ENCODE data around the gene TINAGL1. TPM values are rescaled to one million over a fixed set of nuclear protein-coding genes. Genes with fewer than 3 reads are reported as not detected.

Gene TINAGL1
- total RNA-seq, 1 experiment from 2014 or later = 57.9 TPM

GRCh38 chr1:31621847-31622730, 45.8 kb downstream of the TINAGL1 start (continued):
- TF ChIP-seq SIN3A (IDR thresholded peaks at IDR 0.05; ENCODE audit: low read depth) (no peak), MAX (IDR thresholded peaks at IDR 0.05) (no peak), JUND (IDR thresholded peaks at IDR 0.05) (no peak), CEBPB (IDR thresholded peaks at IDR 0.05; ENCODE audit: low read depth) (no peak), RAD21 (IDR thresholded peaks at IDR 0.05; ENCODE audit: low read depth) (no peak), FOSL1 (IDR thresholded peaks at IDR 0.05; ENCODE audit: low read depth) (no peak)

- TF ChIP-seq EZH2 (IDR thresholded peaks at IDR 0.05) (no peak), JUND (IDR thresholded peaks at IDR 0.05) (no peak), RAD21 (IDR thresholded peaks at IDR 0.05; ENCODE audit: low read depth) (no peak), POLR2AphosphoS5 (IDR thresholded peaks at IDR 0.05; ENCODE audit: low read depth, low read length) (no peak), ZFX (IDR thresholded peaks at IDR 0.05) (no peak), POLR2A (IDR thresholded peaks at IDR 0.05; ENCODE audit: borderline replicate concordance, extremely low read depth, insufficient read depth, insufficient read length) (no peak), REST (IDR thresholded peaks at IDR 0.05; ENCODE audit: low read depth) (no peak), CEBPB (IDR thresholded peaks at IDR 0.05; ENCODE audit: low read depth) (no peak), MAX (IDR thresholded peaks at IDR 0.05) (no peak)
- ATAC-seq (no peak), DNase-seq (ENCODE audit: low read depth, low spot score) (no peak)
- POLR2A ChIA-PET = no interaction called here
- intact Hi-C loops (cut with micrococcal nuclease) = no loop called here
- H3K4me1 ChIP-seq (ENCODE audit: control insufficient read depth in 1 of 2, insufficient read depth in 2 of 2, low read length in 2 of 2) = no peaks in the 10 kb centered on the region; a peak in 1 of 4 replicates
- no peak overlapping the region for H3K4me3 ChIP-seq (replicated peaks in 1 of 2; ENCODE audit: low read depth in 1 of 2, low read length in 2 of 2)
- no peaks in the 10 kb centered on the region for H3K27me3 ChIP-seq (ENCODE audit: insufficient read depth, low read length)
- no peaks in the 10 kb centered on the region for H3K9me2 ChIP-seq (ENCODE audit: insufficient read depth)
- no peaks in the 10 kb centered on the region for H3K9me3 ChIP-seq (ENCODE audit: control insufficient read depth in 1 of 2, insufficient read depth in 1 of 2, low read depth in 1 of 2, low read length in 2 of 2)
- no peak overlapping the region for H3K9ac ChIP-seq (ENCODE audit: low read length)
- H3K36me3 ChIP-seq (ENCODE audit: control insufficient read depth in 1 of 2, insufficient read depth in 2 of 2, low read length in 2 of 2) = peaks cover 0 to under 1% of the 10 kb centered on the region in 2 experiments; a peak in 1 of 4 replicates
- H3K4me2 ChIP-seq (ENCODE audit: low read length) = no peak overlapping the region
- H2AFZ ChIP-seq (ENCODE audit: low read depth, low read length, poor library complexity, severe bottlenecking) = no peak overlapping the region
- H3K79me2 ChIP-seq (ENCODE audit: insufficient read depth, low read length) = no peaks in the 10 kb centered on the region
- RAD21 ChIA-PET (ENCODE audit: low non-redundant PET in 1 of 2, low total read pairs in 2 of 2, uncharacterized antibody in 2 of 2, unreplicated experiment in 2 of 2) = no interaction called here
- CTCF ChIA-PET = interaction anchor here (1.8 kb wide), 1 partner anchor 10 kb away, joined by 4 read pairs; no protein-coding TSS in a partner anchor
- BruUV-seq (replicated peaks) = no TSS peak
- H4K20me1 ChIP-seq (ENCODE audit: insufficient read depth) = no peaks in the 10 kb centered on the region
- H3K27ac ChIP-seq (ENCODE audit: low read depth, low read length) = no peak overlapping the region
These were observed 47.0 kb downstream of the TINAGL1 start for GRCh38 chr1:31623365-31623764.
